HG03139 (cell line): Measurements from ENCODE around the gene CCDC183.
"Not testable (repeated sequence)": the region's sequence is repeated elsewhere in the genome, so short reads cannot be mapped to it uniquely, and the experiment has no call there.

Experiments
- ATAC-seq: cut with Tn5 transposase; IDR thresholded peaks from one replicate; pipeline ENCODE4 v1.9.1; 2021; ENCODE audit not compliant: unreplicated experiment

Gene CCDC183

GRCh38 chr9:136796238-136796774 lies at the start of gene CCDC183:
TSS of gene CCDC183 (plus strand) at chr9:136796338. CDS start at chr9:136796398, 60 bp downstream.
- no peak for ATAC-seq

- no peak for ATAC-seq
Observed at GRCh38 chr9:136746621-136747020, 49.5 kb upstream of the CCDC183 start.

- no peak for ATAC-seq
Observed at GRCh38 chr9:136747161-136748060, 48.7 kb upstream of the CCDC183 start.

GRCh38 chr9:136748201-136748600 lies 47.9 kb upstream of the CCDC183 start, which contains the start of gene LCN6:
TSS of gene LCN6 (minus strand) at chr9:136748525. CDS start at chr9:136748483, 42 bp downstream.
- ATAC-seq: no peak

- no peak for ATAC-seq
Observed at GRCh38 chr9:136748666-136749611, 47.2 kb upstream of the CCDC183 start.

GRCh38 chr9:136750526-136750925 lies 45.6 kb upstream of the CCDC183 start:
- ATAC-seq: no peak

- ATAC-seq: no peak
Observed at GRCh38 chr9:136751244-136751643, 44.9 kb upstream of the CCDC183 start.

GRCh38 chr9:136751814-136752213 lies 44.3 kb upstream of the CCDC183 start:
- no peak for ATAC-seq

GRCh38 chr9:136753371-136754058 lies 42.6 kb upstream of the CCDC183 start:
- no peak for ATAC-seq

- no peak for ATAC-seq
Observed at GRCh38 chr9:136754059-136754572, 42.0 kb upstream of the CCDC183 start.

GRCh38 chr9:136754626-136755301 lies 41.4 kb upstream of the CCDC183 start:
- ATAC-seq: no peak

- ATAC-seq: not testable (repeated sequence)
Observed at GRCh38 chr9:136755302-136756133, 40.6 kb upstream of the CCDC183 start.

- no peak for ATAC-seq
Observed at GRCh38 chr9:136756134-136756438, 40.1 kb upstream of the CCDC183 start.

- no peak for ATAC-seq
Observed at GRCh38 chr9:136756836-136757235, 39.3 kb upstream of the CCDC183 start.

GRCh38 chr9:136757328-136757727 lies 38.8 kb upstream of the CCDC183 start:
- no peak for ATAC-seq

GRCh38 chr9:136757751-136758140 lies 38.4 kb upstream of the CCDC183 start:
- no peak for ATAC-seq

- ATAC-seq: no peak
Observed at GRCh38 chr9:136759001-136759400, 37.1 kb upstream of the CCDC183 start.

GRCh38 chr9:136759436-136760325 lies 36.5 kb upstream of the CCDC183 start:
- ATAC-seq: no peak
